HG03565 (cell line): ENCODE data around the gene SLC35F4.
"Not testable (repeated sequence)": the region's sequence is repeated elsewhere in the genome, so short reads cannot be mapped to it uniquely, and the experiment has no call there.

Experiments
- ATAC-seq: cut with Tn5 transposase; IDR thresholded peaks from one replicate; pipeline ENCODE4 v1.9.1; 2021; ENCODE audit warnings: mild to moderate bottlenecking, moderate library complexity; ENCODE audit not compliant: unreplicated experiment

The SLC35F4 gene

GRCh38 chr14:57732463-57733285 is 133.2 kb downstream of the SLC35F4 start:
- no peak for ATAC-seq

- no peak for ATAC-seq
These were observed 136.4 kb downstream of the SLC35F4 start for GRCh38 chr14:57729208-57730187.

- no peak for ATAC-seq
These were observed 140.4 kb downstream of the SLC35F4 start for GRCh38 chr14:57725399-57726077.

- ATAC-seq: not testable (repeated sequence)
These were observed 143.8 kb downstream of the SLC35F4 start for GRCh38 chr14:57722141-57722540.

GRCh38 chr14:57714487-57714931 is 151.4 kb downstream of the SLC35F4 start:
- no peak for ATAC-seq

GRCh38 chr14:57712698-57713097 is 153.2 kb downstream of the SLC35F4 start:
- ATAC-seq: no peak

- no peak for ATAC-seq
These were observed 153.8 kb downstream of the SLC35F4 start for GRCh38 chr14:57712102-57712501.

DNA sequence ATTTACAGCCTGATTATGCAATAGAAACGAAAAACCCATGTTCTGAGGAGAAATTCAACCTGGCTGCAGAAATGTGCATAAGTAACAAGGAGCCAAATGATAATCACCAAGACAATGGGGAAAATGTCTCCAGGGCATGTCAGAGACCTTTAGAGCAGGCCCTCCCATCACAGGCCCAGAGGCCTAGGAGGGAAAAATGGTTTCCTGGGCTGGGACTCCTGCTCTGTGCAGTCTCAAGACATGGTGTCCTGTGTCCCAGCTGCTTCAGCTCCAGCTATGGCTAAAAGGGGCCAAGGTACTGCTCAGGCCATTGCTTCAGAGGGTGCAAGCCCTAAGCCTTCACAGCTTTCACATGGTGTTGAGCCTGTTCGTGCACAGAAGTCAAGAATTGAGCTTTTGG is 156.0 kb downstream of the SLC35F4 start:
- ATAC-seq: no peak

DNA sequence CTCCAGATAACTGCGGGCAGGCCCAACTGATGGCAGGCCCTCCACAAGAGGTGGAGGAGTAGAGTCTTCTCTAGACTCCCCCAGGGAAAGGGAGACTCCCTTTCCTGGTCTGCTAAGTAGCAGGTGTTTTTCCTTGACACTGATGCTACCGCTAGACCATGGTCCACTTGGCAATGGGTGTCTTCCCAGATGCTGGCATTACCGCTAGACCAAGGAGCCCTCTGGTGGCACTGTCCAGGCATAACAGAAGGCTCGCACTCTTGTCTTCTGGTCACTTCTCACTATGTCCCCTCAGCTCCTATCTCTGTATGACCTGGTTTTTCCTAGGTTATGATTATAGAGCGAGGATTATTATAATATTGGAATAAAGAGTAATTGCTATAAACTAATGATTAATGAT is 156.8 kb downstream of the SLC35F4 start:
- ATAC-seq: not testable (repeated sequence)

DNA sequence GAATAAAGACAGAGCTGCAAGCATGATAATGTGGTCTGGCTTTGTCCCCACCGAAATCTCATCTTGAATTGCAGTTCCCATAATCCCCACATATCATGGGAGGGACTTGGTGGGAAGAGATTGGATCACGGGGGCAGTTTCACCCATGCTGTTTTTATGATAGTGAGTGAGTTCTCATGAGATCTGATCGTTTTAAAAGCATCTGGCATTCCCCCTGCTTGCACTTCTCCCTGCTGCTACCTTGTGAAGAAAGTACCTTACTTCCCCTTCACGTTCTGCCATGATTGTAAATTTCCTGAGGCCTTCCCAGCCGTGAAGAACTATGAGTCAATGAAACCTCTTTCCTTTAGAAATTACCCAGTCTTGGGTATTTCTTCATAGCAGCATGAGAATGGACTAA is 158.7 kb downstream of the SLC35F4 start:
- no peak for ATAC-seq

GRCh38 chr14:57704763-57705162 is 161.1 kb downstream of the SLC35F4 start:
- ATAC-seq: no peak

GRCh38 chr14:57699947-57700346 is 165.9 kb downstream of the SLC35F4 start:
- ATAC-seq: no peak

GRCh38 chr14:57692671-57693070 is 173.2 kb downstream of the SLC35F4 start:
- ATAC-seq: no peak

- no peak for ATAC-seq
These were observed 178.5 kb downstream of the SLC35F4 start for GRCh38 chr14:57687416-57687815.

- no peak for ATAC-seq
These were observed 179.6 kb downstream of the SLC35F4 start for GRCh38 chr14:57686304-57686703.

GRCh38 chr14:57671021-57671420 is 194.9 kb downstream of the SLC35F4 start:
- no peak for ATAC-seq

- ATAC-seq: no peak
These were observed 205.7 kb downstream of the SLC35F4 start for GRCh38 chr14:57660208-57660607.

DNA sequence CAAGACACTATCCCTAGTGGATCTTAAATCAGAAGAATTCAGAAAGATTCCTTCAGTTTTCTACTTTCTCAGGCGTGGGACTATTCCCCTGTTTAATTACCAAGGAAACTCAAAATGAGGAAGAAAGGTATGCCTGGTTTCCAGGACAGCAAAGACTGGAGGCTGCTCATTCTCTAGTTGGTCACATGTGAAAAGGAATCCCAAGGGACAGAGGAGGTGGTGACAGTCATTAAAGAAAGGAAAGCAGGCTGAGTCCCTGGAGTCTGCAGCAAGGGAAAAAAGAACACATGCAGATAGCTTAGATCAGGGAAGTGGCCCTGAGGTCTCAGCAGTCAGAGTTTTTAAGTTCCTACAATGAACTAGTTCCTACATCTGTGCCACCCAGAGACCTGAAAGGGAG is 206.8 kb downstream of the SLC35F4 start:
- ATAC-seq: no peak

- ATAC-seq: no peak
These were observed 208.4 kb downstream of the SLC35F4 start for GRCh38 chr14:57657487-57657886.

GRCh38 chr14:57656853-57657252 is 209.0 kb downstream of the SLC35F4 start:
- ATAC-seq: no peak

DNA sequence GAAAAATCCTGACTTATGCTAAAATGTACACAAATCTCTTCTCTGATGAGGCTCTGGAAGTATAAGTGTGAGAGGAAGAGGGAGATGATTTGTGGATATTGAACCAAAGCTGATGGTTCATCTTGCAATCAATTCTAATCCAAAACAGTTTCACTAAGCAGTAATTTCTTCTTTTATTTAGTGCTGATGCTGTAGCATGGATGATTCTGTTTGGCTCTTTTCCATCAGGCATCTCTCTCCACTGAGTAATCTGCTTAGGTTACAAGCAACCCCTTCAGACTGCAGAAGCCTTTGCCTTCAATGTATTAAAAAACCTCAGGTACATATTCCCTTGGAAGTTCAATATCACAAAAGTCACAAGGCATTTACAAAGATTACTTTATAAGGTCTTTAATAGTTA is 213.1 kb downstream of the SLC35F4 start:
- no peak for ATAC-seq
